HepG2 (cell line): ENCODE measurements around the gene POPDC2. TPM values are rescaled to one million over a fixed set of nuclear protein-coding genes. Genes with fewer than 3 reads are reported as not detected.

Source experiments
- ATAC-seq: fragments of 200-7000 bp; cut with Tn5 transposase; 3 replicates; pipeline ENCODE4 v1.9.1; 2020; ENCODE audit warnings: mild to moderate bottlenecking, moderate library complexity
- BruUV-seq: library from RNA; stranded (reverse); fragments of 400-500 nt; replicated peaks from 2 replicates; lab custom pipeline; 2021; lab: Mats Ljungman, UMichigan
- CTCF ChIA-PET: fragments of 300-600 bp; formaldehyde crosslinking; extraction: SDS; loops from one replicate; lab custom pipeline; 2021; ENCODE audit warnings: low total read pairs, inconsistent platforms, low intra/inter-chr PET ratio; lab: Yijun Ruan, JAX
- POLR2A ChIA-PET: fragments of 350-600 bp; sonication (Branson Sonifier 250); formaldehyde crosslinking; loops from one replicate; lab custom pipeline; 2020; ENCODE audit warnings: antibody characterized with exemption, inconsistent platforms; lab: Yijun Ruan, JAX
- DNase-seq: peaks from one replicate; pipeline ENCODE4 v3.0.0-alpha.2; 2015; ENCODE audit warnings: low spot score
- FAIRE-seq: peaks from 3 replicates; lab custom pipeline; 2011; peaks lifted over from hg19 to GRCh38; lab: Jason Lieb, UNC
- H2AFZ ChIP-seq: one replicate; pipeline ENCODE4 v1.6.1; 2011; ENCODE audit warnings: low read length, inconsistent platforms
- H3K27ac ChIP-seq: fragments of 300-600 bp; 3 replicates; pipeline ENCODE4 v1.8.0; 2011; ENCODE audit warnings: mixed run types, mild to moderate bottlenecking, mixed read lengths, low read length, inconsistent platforms; ENCODE audit not compliant: insufficient read depth; ENCODE audit errors: extremely low read length
- H3K27me3 ChIP-seq, 2 experiments: fragments of 200-600 bp in 1 of 2; 2 replicates in 1 of 2; 3 replicates in 1 of 2; pipeline versions ENCODE4 v1.6.0 to v1.8.0; 2011; ENCODE audit warnings: low read length in 2 of 2, mild to moderate bottlenecking in 2 of 2, moderate library complexity in 2 of 2, inconsistent platforms in 1 of 2; ENCODE audit not compliant: insufficient read depth in 2 of 2, control insufficient read depth in 1 of 2
- H3K36me3 ChIP-seq, 2 experiments: fragments of 200-600 bp in 1 of 2; replicated peaks in 1 of 2; 2 replicates in 1 of 2; 3 replicates in 1 of 2; pipeline versions ENCODE4 v1.5.1 to v1.8.0; 2011; ENCODE audit warnings: low read length in 2 of 2, inconsistent platforms in 1 of 2; ENCODE audit not compliant: insufficient read depth in 2 of 2, control insufficient read depth in 1 of 2
- H3K4me1 ChIP-seq: 2 replicates; pipeline ENCODE4 v1.5.1; 2012; ENCODE audit warnings: low read length, inconsistent platforms; ENCODE audit not compliant: insufficient read depth
- H3K4me2 ChIP-seq: 2 replicates; pipeline ENCODE4 v1.6.0; 2011; ENCODE audit warnings: low read depth, low read length, inconsistent platforms
- H3K4me3 ChIP-seq, 3 experiments: fragments of 200-600 bp in 1 of 3; sonication (generic), shearing (Covaris generic) in 1 of 3; replicated peaks in 1 of 3; 2 replicates each; pipeline ENCODE4 v1.5.1; 2011 to 2016; ENCODE audit warnings: low read length in 3 of 3, inconsistent platforms in 2 of 3, low read depth in 2 of 3, mild to moderate bottlenecking in 2 of 3, control low read depth in 1 of 3, mixed read lengths in 1 of 3; ENCODE audit not compliant: insufficient read depth in 1 of 3
- H3K79me2 ChIP-seq: one replicate; pipeline ENCODE4 v1.6.1; 2011; ENCODE audit warnings: low read length, inconsistent platforms; ENCODE audit not compliant: insufficient read depth
- H3K9ac ChIP-seq: 2 replicates; pipeline ENCODE4 v1.6.0; 2011; ENCODE audit warnings: mild to moderate bottlenecking, low read depth, low read length, inconsistent platforms; ENCODE audit not compliant: insufficient read depth
- H3K9me3 ChIP-seq: 2 replicates; pipeline ENCODE4 v1.5.1; 2012; ENCODE audit warnings: mild to moderate bottlenecking, low read length
- H4K20me1 ChIP-seq: 2 replicates; pipeline ENCODE4 v1.6.0; 2011; ENCODE audit warnings: inconsistent platforms, mild to moderate bottlenecking, low read length, moderate library complexity; ENCODE audit not compliant: insufficient read depth
- HNF4G ChIP-seq, 2 experiments: sonication (generic) in 1 of 2; formaldehyde crosslinking in 1 of 2; IDR thresholded peaks; 2 replicates each; pipeline versions ENCODE4 v1.4.0 to v1.6.1; 2011 to 2020; ENCODE audit warnings: borderline replicate concordance in 2 of 2, low read depth in 2 of 2, mild to moderate bottlenecking in 2 of 2, low read length in 1 of 2, missing genetic modification reagents in 1 of 2, moderate library complexity in 1 of 2
- MAF1 ChIP-seq: sonication (generic); formaldehyde crosslinking; IDR thresholded peaks from 2 replicates; pipeline ENCODE4 v1.5.0; 2020; ENCODE audit warnings: missing genetic modification reagents, borderline replicate concordance
- MBNL3 ChIP-seq: fragments of 250-450 bp; sonication (Bioruptor Pico); conservative IDR thresholded peaks from 2 replicates; pipeline ENCODE4 v1.8.0; 2022; ENCODE audit warnings: mild to moderate bottlenecking, inconsistent platforms
- PHF20 ChIP-seq: sonication (generic); formaldehyde crosslinking; IDR thresholded peaks from 2 replicates; pipeline ENCODE4 v1.5.0; 2020; ENCODE audit warnings: mild to moderate bottlenecking, missing genetic modification reagents
- SALL1 ChIP-seq: sonication (generic); formaldehyde crosslinking; IDR thresholded peaks from 2 replicates; pipeline ENCODE4 v1.8.0; 2022; ENCODE audit warnings: mild to moderate bottlenecking, missing genetic modification reagents
- SPEN ChIP-seq: sonication (generic); formaldehyde crosslinking; IDR thresholded peaks from 2 replicates; pipeline ENCODE4 v1.5.1; 2020; ENCODE audit warnings: low read depth, mild to moderate bottlenecking, missing genetic modification reagents
- ZFP36L1 ChIP-seq: sonication (generic); formaldehyde crosslinking; IDR thresholded peaks from 2 replicates; pipeline ENCODE4 v1.8.0; 2022; ENCODE audit warnings: mild to moderate bottlenecking, missing genetic modification reagents, moderate library complexity
- ZNF543 ChIP-seq: sonication (generic); formaldehyde crosslinking; IDR thresholded peaks from 2 replicates; pipeline ENCODE4 v1.4.0; 2020; ENCODE audit warnings: mild to moderate bottlenecking, missing genetic modification reagents
- WGBS: methylation state at CpG from one replicate; pipeline ENCODE4 v1.1.6; 2017; ENCODE audit warnings: low lambda C conversion rate; 5-methylcytosine and 5-hydroxymethylcytosine counted together
- in situ Hi-C: cut with HindIII; loops from 2 replicates; pipeline ENCODE4 v1.10.0; 2017; ENCODE audit warnings: low pct_unique_long_range_greater_than_20kb; ENCODE audit not compliant: extremely low pct_ligation_motif_present
- intact Hi-C: fragments of 100-400 bp; cut with micrococcal nuclease; formaldehyde crosslinking; loops from one replicate; pipeline ENCODE4 v1.10.0; 2022; ENCODE audit not compliant: unreplicated experiment
- polyA plus RNA-seq, 8 experiments: library from polyadenylated mRNA; depleted of rRNA in 3 of 8; stranded (reverse) in 7 of 8; unstranded in 1 of 8; fragments of >200 nt; fragmentation: Illumina TruSeq in 4 of 8; extraction: Trizol in 4 of 8; gene quantifications; 2 replicates each; pipeline versions ENCODE4 v1.2.1 to v1.2.3, GENCODE V29; 2011 to 2016; ENCODE audit warnings: low read depth in 4 of 8, missing spikeins in 1 of 8, mixed read lengths in 1 of 8; ENCODE audit not compliant: insufficient read depth in 1 of 8
- total RNA-seq, 5 experiments: library from RNA; depleted of rRNA; stranded (reverse); fragments of >200 nt; fragmentation: Illumina TruSeq; extraction: Trizol; gene quantifications; 2 replicates each; pipeline ENCODE4 v1.2.3, GENCODE V29; 2016; ENCODE audit warnings: low read depth in 1 of 5
- TF ChIP-seq, protein P1 (sequence below): sonication (generic); formaldehyde crosslinking; IDR thresholded peaks from 2 replicates; pipeline ENCODE4 v1.5.0; 2020; ENCODE audit warnings: missing genetic modification reagents
- TF ChIP-seq, protein P2 (sequence below): conservative IDR thresholded peaks from 2 replicates; pipeline ENCODE4 v1.6.1; 2018; ENCODE audit warnings: missing genetic modification reagents

Gene POPDC2
- total and polyA plus RNA-seq, 2 of the 13 experiments (the other 11 are each of a cell fraction or from before 2014, with no cell fraction given) = 0.18 to 0.58 TPM

DNA sequence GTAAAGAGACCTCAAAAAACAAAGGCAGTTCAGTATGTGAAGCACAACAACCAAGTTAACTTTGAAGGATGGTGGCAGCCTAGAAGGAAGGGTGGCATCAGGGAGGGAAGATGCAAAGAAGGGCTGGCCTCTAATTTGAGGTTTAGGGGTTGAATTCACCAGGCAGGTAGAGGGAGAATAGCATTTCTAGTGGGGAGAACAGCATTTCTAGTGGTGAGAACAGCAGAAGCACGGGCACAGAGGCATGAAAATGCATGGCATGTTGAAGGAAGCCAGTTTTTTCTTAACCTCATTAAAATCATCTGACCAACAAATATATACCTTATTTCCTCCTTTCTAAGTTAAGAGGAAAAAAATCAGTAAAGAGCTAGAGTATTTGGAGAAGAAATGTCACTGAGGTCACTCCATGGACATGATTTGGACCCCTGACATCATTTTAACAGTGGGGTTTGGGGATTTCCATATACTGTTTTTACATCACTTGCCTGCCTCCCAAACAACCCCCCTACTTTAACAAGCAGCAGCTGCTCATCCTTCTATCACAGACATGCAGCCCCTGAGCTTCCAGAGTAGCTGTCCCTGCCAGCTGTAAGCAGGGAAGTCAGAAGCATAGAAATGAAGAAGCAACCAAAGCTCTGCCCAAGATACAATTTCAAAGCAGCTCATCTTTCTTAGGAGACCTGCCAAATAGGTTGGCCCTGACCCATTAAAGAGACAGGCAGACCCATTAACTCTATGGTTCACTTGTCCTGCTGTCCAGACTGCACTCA lies 2.4 kb upstream of the POPDC2 start:
- no peaks in the 10 kb centered on the region for H4K20me1 ChIP-seq
- H3K79me2 ChIP-seq = no peaks in the 10 kb centered on the region
- H3K4me3 ChIP-seq = no peak overlapping the region
- BruUV-seq = no TSS peak
- H3K9ac ChIP-seq = no peak overlapping the region
- no peaks in the 10 kb centered on the region for H3K27me3 ChIP-seq
- DNase-seq (no peak), FAIRE-seq (no peak), ATAC-seq (no peak)
- H2AFZ ChIP-seq = no peak overlapping the region
- H3K9me3 ChIP-seq = no peaks in the 10 kb centered on the region
- no peaks in the 10 kb centered on the region for H3K36me3 ChIP-seq
- WGBS = 81% methylated on average over 1 of the region's 1 CpG
- in situ Hi-C loops = no loop called here
- no peak overlapping the region for H3K4me2 ChIP-seq
- intact Hi-C loops = no loop called here
- ChIA-PET POLR2A (no interaction called here), CTCF (no interaction called here)
- no peak overlapping the region for H3K27ac ChIP-seq
- no peaks in the 10 kb centered on the region for H3K4me1 ChIP-seq
- TF ChIP-seq SPEN (CRISPR knock-in tag) = no peak
- TF ChIP-seq MBNL3 (CRISPR knock-in tag) = no peak
- TF ChIP-seq ZNF543 (CRISPR knock-in tag) = no peak
- TF ChIP-seq HNF4G (IDR thresholded peaks at IDR 0.05; ENCODE audit: borderline replicate concordance, low read depth, low read length) = no peak
- TF ChIP-seq HNF4G (CRISPR knock-in tag; IDR thresholded peaks at IDR 0.05; ENCODE audit: borderline replicate concordance, low read depth) = no peak
- no peak for TF ChIP-seq MAF1 (CRISPR knock-in tag)
- TF ChIP-seq PHF20 (CRISPR knock-in tag) = no peak
- TF ChIP-seq, protein P1, sequence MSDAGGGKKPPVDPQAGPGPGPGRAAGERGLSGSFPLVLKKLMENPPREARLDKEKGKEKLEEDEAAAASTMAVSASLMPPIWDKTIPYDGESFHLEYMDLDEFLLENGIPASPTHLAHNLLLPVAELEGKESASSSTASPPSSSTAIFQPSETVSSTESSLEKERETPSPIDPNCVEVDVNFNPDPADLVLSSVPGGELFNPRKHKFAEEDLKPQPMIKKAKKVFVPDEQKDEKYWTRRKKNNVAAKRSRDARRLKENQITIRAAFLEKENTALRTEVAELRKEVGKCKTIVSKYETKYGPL (CRISPR knock-in tag) = no peak
- TF ChIP-seq, protein P2, sequence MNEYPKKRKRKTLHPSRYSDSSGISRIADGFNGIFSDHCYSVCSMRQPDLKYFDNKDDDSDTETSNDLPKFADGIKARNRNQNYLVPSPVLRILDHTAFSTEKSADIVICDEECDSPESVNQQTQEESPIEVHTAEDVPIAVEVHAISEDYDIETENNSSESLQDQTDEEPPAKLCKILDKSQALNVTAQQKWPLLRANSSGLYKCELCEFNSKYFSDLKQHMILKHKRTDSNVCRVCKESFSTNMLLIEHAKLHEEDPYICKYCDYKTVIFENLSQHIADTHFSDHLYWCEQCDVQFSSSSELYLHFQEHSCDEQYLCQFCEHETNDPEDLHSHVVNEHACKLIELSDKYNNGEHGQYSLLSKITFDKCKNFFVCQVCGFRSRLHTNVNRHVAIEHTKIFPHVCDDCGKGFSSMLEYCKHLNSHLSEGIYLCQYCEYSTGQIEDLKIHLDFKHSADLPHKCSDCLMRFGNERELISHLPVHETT (CRISPR knock-in tag) = no peak
- no peak for TF ChIP-seq SALL1
- TF ChIP-seq ZFP36L1 (CRISPR knock-in tag) = no peak
